ENCODE data around the gene MT1E.

GRCh38 chr16:56620339-56620897 lies 5.2 kb upstream of the MT1E start:
- no peak for TF ChIP-seq CTCF (IDR thresholded peaks at IDR 0.05)
- no peak for TF ChIP-seq POLR2A (IDR thresholded peaks at IDR 0.05)
- TF ChIP-seq POLR2AphosphoS5 (IDR thresholded peaks at IDR 0.05), result no peak
